H1 (cell line): ENCODE results near the gene CAST. TPM values are rescaled to one million over a fixed set of nuclear protein-coding genes. Genes with fewer than 3 reads are reported as not detected.

Experiments used
- BACH1 ChIP-seq: IDR thresholded peaks from 2 replicates; pipeline ENCODE4 v1.6.1; 2012; ENCODE audit warnings: low read length, improper control_type of control experiment
- E2F6 ChIP-seq: IDR thresholded peaks from 2 replicates; pipeline ENCODE4 v1.6.1; 2012; ENCODE audit warnings: inconsistent platforms
- GABPA ChIP-seq: IDR thresholded peaks from 2 replicates; pipeline ENCODE4 v1.6.1; 2011; ENCODE audit warnings: mild to moderate bottlenecking, low read length, moderate library complexity, borderline replicate concordance; ENCODE audit not compliant: insufficient read depth
- HDAC2 ChIP-seq, 2 experiments: fragments of 300-600 bp in 1 of 2; sonication (generic) in 1 of 2; IDR thresholded peaks; 2 replicates each; pipeline ENCODE4 v1.6.1; 2011 to 2012; ENCODE audit warnings: low read depth in 2 of 2, low read length in 2 of 2, mild to moderate bottlenecking in 2 of 2, moderate library complexity in 2 of 2, borderline replicate concordance in 1 of 2, inconsistent platforms in 1 of 2
- RAD21 ChIP-seq, 2 experiments: IDR thresholded peaks in 1 of 2; conservative IDR thresholded peaks in 1 of 2; 2 replicates each; pipeline ENCODE4 v1.6.1; 2011; ENCODE audit warnings: low read depth in 2 of 2, low read length in 2 of 2, improper control_type of control experiment in 1 of 2, inconsistent platforms in 1 of 2, mild to moderate bottlenecking in 1 of 2, moderate library complexity in 1 of 2
- RXRA ChIP-seq: IDR thresholded peaks from 2 replicates; pipeline ENCODE4 v1.6.1; 2011; ENCODE audit warnings: low read depth, mild to moderate bottlenecking, low read length, moderate library complexity; ENCODE audit not compliant: insufficient read depth
- polyA plus RNA-seq, 7 experiments: library from polyadenylated mRNA; depleted of rRNA in 3 of 7; stranded (reverse) in 5 of 7; unstranded in 2 of 7; fragments of >200 nt in 5 of 7; fragments of 200-250 nt in 2 of 7; gene quantifications; 1 replicate in 5 of 7; 2 replicates in 1 of 7; 4 replicates in 1 of 7; pipeline versions ENCODE4 v1.2.1 to v1.2.3, GENCODE V29; 2011 to 2013; ENCODE audit warnings: missing spikeins in 2 of 7, mixed read lengths in 2 of 7
- total RNA-seq: library from RNA; stranded (reverse); fragmentation: NEBNext Ultra II Directional; extraction: Animal tissue kit (Norgen Biotek cat#: 25700); gene quantifications from 2 replicates; pipeline ENCODE4 v1.2.1, GENCODE V29; 2021
- TF ChIP-seq, protein P1 (sequence below): IDR thresholded peaks from 2 replicates; pipeline ENCODE4 v1.6.1; 2012; ENCODE audit warnings: low read length, inconsistent platforms

CAST gene
- total and polyA plus RNA-seq, 2 of the 8 experiments (the other 6 are each of a cell fraction or from before 2014, with no cell fraction given), result 9.0 to 48.2 TPM

DNA sequence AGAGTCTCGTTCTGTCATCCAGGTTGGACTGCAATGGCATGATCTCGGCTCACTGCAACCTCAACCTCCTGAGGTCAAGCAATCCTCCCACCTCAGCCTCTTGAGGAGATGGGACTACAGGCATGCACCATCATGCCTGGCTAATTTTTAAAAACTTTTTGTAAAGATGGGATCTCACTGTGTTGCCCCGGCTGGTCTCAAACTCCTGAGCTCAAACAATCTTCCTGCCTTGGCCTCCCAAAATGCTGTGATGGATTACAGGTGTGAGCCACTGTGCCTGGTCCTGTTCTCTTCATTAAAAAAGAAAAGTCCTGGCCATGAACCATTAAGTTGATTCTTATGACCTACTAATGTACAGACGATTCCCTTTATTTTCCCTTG is 90.8 kb downstream of the CAST start (continued):
- TF ChIP-seq E2F6, result no peak
- TF ChIP-seq HDAC2 (IDR thresholded peaks at IDR 0.05; ENCODE audit: borderline replicate concordance in 1 of 2, low read depth in 2 of 2, low read length in 2 of 2), result no peak
- no peak for TF ChIP-seq RXRA
- TF ChIP-seq RAD21 (IDR thresholded peaks at IDR 0.05 in 1 of 2, conservative IDR thresholded peaks at IDR 0.05 in 1 of 2; ENCODE audit: low read depth in 2 of 2, low read length in 2 of 2), result no peak
- no peak for TF ChIP-seq GABPA
- no peak for TF ChIP-seq BACH1
- TF ChIP-seq, protein P1, sequence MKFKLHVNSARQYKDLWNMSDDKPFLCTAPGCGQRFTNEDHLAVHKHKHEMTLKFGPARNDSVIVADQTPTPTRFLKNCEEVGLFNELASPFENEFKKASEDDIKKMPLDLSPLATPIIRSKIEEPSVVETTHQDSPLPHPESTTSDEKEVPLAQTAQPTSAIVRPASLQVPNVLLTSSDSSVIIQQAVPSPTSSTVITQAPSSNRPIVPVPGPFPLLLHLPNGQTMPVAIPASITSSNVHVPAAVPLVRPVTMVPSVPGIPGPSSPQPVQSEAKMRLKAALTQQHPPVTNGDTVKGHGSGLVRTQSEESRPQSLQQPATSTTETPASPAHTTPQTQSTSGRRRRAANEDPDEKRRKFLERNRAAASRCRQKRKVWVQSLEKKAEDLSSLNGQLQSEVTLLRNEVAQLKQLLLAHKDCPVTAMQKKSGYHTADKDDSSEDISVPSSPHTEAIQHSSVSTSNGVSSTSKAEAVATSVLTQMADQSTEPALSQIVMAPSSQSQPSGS, result no peak
